GM18951 (cell line): ENCODE results near the gene NIPBL.

Experiments
- POLR2A ChIP-seq: IDR thresholded peaks from 4 replicates; pipeline ENCODE4 v1.6.1; 2011; ENCODE audit warnings: mild to moderate bottlenecking; ENCODE audit not compliant: insufficient read length, insufficient read depth; ENCODE audit errors: extremely low read depth
- in situ Hi-C: fragments of 300-500 bp; cut with MboI; formaldehyde crosslinking; loops from one replicate; pipeline ENCODE4 v1.12.0; 2022; ENCODE audit warnings: low sequenced_read_pairs, mixed read lengths, inconsistent platforms; ENCODE audit not compliant: unreplicated experiment

The NIPBL gene

DNA sequence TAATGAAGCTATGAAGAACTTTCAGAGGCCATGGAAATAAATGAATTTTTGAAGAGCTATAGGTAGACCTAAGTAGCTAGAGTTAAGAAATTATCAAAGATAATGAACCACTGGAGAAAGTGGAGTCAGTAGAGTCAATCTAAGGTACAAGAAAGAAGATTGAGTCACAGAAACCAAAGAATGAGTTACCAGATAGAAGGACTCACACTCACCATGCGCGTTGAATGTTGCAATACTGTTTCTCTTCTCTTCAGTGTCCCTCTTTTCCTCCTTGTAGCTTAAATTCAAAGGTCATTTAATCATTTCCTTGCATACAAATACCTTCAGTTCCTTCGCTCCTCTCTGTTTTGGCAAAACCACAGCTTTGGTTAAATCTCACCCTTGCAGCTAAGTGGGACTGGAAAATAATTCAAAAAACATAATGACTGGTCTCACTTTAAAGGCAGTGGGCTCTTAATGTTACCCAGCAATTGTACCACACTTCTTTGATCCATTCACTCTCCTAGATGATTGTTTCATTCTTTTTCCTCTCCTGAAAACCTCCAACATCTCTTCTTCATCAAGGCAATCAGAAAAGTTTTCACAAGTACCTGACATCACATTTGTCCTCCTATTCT is 58.3 kb downstream of the NIPBL start:
- in situ Hi-C loops: no loop called here
- no peak for TF ChIP-seq POLR2A

DNA sequence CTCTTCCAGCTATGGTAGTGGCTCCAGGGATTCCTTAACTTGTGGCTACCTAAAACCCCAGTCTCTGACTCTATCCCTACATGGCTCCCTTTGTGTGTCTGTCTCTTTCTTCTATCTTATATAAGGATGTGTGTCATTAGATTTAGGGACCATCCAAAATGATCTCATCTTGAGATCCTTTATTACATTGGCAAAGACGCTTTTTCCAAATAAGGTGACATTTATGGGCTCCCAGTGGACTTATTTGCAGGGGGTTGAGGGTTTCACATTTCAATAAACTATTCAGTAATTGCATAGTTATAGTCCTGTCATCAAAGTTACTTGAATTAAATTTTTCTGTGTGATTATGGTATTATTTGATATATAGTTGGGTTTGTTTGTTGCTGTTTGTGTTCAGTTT is 59.2 kb downstream of the NIPBL start:
- no peak for TF ChIP-seq POLR2A
- in situ Hi-C loops: no loop called here

DNA sequence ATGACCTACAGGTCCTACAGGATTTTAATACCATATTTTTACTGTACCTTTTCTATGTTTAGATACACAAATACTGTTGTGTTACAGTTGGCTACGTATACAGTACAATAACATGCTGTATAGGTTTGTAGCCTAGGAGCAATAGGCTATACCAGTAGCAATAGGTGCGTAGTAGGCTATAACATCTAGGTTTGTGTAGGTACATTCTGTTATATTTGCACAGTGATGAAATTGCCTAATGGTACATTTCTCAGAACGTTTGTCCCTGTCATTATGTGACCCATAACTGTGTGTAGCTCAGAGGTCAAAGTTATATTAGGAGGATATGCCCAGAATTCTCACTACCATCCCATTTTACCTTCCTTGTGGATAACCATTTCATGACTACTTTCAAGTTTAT is 59.7 kb downstream of the NIPBL start:
- no peak for TF ChIP-seq POLR2A
- in situ Hi-C loops: no loop called here

DNA sequence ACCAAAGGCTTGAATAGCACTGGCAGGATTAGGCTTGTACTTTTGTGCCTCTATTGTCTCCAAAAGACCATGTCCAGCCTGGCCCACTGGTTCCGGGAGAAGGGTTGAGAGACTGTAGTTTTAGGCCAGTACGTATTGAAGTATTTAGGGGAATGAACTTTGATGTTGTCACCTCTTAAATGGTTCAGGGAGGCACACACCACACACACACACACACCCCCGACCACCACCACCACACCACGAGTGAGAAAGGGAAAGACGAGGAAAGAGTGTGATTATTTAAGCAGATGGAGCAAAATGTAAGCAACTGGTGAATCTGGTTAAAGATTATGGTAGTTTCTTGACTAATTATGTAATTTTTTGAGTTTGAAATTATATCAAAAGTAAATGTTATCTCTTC is 61.6 kb downstream of the NIPBL start:
- TF ChIP-seq POLR2A: no peak
- in situ Hi-C loops: no loop called here

DNA sequence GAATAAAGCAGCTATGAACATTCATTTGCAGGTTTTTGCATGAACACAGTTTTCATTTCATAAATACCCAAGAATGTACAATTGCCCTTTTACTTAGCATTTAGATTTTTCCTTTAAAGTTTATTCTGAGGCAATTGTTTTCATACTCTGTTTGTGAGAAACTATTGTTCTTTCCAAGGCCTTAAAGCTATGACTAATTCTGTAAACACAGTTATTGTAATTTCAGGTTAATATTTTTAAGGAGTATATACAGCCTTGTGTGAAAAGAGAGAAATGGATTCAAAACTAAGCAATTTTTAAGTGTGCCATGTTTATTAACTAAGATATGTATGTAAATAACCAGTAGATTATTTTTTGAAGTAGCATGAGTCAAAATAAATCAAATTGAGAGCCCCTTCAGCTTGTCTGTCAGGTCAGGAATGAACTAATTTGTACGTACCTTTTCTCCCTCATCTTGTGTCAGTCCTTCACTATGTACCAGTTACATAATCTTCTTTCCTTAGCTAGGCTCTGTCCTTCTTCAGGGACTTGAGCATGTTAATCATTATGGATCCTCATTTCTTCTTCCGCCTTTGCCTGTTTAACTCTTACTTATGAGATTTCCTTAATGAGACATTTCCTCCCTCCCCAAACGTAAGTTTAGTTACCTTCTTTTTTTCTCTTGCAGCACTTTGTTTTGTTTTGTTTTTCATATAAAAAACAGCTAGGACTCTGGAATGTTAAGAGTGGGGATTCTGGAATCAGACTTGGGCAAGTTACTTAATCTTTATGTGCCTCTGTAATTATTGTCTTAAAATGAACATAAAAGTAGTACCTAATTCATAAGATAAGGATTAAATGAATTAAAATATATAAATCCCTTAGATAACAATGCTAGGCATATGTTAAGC is 63.6 kb downstream of the NIPBL start:
- in situ Hi-C loops: no loop called here
- TF ChIP-seq POLR2A: no peak

DNA sequence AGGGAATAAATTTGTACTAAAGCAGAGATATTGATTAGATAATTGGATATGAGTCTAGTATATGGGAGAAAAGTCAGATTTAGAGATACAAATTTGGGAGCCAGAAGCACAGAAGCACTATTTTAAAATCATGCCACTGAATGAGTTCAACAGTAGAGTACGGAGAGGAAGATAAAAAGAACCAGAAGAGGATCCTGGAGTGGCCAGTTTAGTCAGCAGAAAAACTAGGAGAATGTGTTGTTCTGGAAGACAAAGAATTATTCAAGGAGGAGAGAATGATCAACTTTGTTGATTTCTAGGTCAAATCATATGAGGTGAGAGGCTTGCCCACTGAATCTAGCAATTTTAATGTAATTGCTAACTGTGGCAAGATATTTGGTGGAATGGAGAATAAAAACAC is 67.0 kb downstream of the NIPBL start:
- TF ChIP-seq POLR2A: no peak
- in situ Hi-C loops: no loop called here

DNA sequence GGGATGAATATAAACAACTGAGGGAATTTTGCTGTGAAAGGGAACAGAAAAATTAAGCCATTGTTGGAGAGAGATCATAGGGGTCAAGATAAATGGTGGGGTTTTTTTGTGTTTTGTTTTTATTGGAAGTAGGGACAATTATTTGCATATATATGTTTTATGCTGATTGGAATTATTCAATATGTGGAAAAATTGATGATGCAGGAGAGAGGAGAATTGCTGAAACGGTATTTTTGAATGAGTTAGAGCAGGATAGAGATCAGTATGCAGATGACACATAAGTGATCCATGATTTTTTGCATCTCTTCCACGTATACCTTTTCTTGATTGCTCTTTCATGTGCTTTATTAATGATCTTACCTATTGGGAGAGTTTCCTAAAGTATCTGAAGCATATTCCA is 67.5 kb downstream of the NIPBL start:
- in situ Hi-C loops: no loop called here
- TF ChIP-seq POLR2A: no peak

DNA sequence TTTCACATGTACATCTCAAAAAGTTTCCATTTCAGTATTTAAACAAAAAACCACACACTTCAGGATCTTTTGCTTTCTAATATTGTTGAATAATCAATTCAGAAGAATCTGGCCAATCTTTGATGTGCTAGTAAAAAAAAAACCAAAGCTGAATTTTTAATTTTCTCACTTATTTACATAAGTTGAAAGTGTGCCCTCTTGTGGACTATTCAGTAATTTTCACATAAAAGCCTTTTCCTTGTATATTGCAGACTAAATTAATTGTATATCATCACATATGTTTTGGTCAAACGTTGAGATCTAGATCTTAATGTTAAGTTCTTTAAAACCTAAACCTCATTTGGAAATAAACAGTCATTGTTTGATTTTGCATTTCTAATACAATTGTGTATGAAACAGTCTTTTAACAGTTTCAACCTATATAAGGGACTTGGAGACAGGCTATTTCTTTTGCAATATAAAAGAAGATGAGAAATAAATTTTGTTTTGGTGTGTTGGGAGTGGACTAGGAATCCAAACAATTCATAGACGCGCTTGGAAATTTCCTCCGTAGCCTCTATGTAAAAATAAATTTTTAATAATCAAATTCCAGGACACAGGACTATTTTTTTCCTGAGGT is 68.1 kb downstream of the NIPBL start:
- no peak for TF ChIP-seq POLR2A
- in situ Hi-C loops: no loop called here

DNA sequence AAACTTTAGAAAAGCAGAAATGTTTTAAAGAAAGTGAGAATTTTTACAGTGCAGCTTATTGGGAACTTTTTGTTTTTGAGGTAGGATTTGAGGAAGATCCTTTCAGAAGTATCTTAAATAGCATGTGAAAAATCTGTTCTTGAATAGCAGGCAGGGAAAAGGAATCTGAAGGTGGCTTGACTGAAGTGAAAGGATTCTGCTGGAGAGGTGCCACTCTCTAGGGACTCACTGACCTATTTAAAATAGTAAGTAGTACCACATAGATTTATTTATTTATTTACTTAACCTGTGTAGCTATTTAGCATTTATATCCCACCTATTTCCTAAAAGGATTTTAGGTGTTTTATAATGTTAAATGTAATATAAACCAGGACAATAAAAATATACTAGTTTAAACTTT is 69.1 kb downstream of the NIPBL start:
- in situ Hi-C loops: no loop called here
- TF ChIP-seq POLR2A: no peak

DNA sequence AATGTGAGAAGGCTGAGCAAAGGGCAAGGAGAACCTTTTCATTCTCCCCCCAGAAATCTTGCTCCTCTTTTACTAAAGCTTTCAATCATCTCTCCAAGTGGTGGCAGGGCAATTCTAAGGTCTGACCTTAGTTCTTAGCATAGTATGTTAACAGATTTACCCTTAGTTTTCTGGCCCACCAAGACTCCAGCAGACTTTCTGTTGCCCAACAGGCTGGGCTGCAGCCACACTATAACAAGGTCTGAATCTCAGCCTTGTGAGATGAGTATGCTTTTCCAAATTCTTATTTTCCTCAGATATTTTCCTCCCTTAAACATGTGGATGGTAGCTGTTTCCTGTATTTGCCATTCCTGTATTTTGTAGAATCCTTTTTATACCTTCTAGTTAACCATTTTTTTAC is 69.5 kb downstream of the NIPBL start:
- no peak for TF ChIP-seq POLR2A
- in situ Hi-C loops: no loop called here

DNA sequence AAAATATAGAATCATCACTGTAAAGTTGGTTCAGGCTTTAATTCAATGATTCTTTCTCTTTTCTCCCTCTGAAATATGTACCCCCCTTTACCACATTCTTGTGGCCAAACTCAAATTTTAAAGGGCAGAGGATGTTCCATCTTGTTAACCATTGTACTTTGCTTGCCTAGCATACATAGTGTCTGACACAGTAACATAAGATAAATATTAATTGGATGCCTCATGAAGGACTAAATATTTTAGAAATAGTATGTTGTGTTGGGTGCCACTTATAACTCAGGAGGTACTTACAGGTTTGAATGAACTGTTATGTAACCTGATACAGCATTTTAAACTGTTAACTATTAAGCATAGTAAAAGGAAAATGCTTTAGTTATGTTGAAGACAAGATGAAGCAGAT is 71.5 kb downstream of the NIPBL start:
- in situ Hi-C loops: no loop called here
- no peak for TF ChIP-seq POLR2A

DNA sequence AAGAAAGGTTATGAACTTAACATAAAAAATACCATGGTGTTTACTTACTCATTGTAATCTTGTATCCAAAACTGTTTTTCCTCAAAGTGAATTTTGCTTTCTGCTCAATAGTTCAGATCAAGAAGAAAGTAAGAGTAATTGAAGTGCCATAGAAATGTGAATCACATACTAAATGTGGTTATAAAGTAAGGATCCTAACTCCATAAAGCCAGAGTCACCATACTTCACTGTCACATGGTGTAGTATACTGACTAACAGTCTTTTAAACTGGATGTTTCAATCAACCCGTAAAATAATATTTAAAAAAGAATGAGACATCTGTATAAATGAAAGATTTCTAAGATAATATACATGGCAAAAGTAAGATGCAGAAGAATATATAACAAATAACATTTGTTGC is 72.1 kb downstream of the NIPBL start:
- TF ChIP-seq POLR2A: no peak
- in situ Hi-C loops: no loop called here

DNA sequence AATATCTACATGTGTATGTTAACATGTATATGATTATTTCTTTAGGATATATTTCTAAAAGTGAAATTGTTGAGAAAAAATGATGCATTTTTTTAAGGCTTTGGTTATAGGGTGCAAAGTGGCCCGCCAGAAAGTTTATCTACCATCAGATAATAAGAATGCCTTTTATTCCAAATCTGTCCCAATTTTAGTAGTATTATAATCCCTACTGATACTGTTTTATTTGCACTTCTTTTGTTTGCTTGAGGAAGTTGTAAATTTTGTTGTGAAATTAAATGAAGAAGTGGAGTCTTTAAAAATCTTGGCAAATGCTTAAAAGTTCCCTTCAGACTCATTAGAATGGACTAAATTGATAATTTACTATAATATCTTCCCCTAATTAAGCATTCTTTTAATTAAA is 73.0 kb downstream of the NIPBL start:
- in situ Hi-C loops: no loop called here
- no peak for TF ChIP-seq POLR2A
